Cardiac muscle cell (in vitro differentiated cells and primary cell): Measurements from ENCODE around the gene PBX4. TPM values are rescaled to one million over a fixed set of nuclear protein-coding genes. Genes with fewer than 3 reads are reported as not detected.

Source experiments
- DNase-seq, 2 donors: peaks; one replicate each; pipeline versions ENCODE4 v3.0.0 to v3.0.0-alpha.2; 2010 to 2017; ENCODE audit warnings: low read depth in 1 of 2, low spot score in 1 of 2
- H3K27ac ChIP-seq: fragments of 200-600 bp; sonication (generic); 2 replicates; pipeline ENCODE4 v1.5.1; 2016
- H3K27me3 ChIP-seq: fragments of 200-600 bp; sonication (generic); 2 replicates; pipeline ENCODE4 v1.6.0; 2016; ENCODE audit warnings: control low read depth
- H3K36me3 ChIP-seq: fragments of 200-600 bp; sonication (generic); 2 replicates; pipeline ENCODE4 v1.5.1; 2016; ENCODE audit warnings: control low read depth
- H3K4me1 ChIP-seq: fragments of 200-600 bp; sonication (generic); 2 replicates; pipeline ENCODE4 v1.8.1; 2017; ENCODE audit warnings: low read depth, mild to moderate bottlenecking, mixed run types
- H3K4me3 ChIP-seq: fragments of 200-600 bp; sonication (generic); 2 replicates; pipeline ENCODE4 v1.5.1; 2016; ENCODE audit warnings: mild to moderate bottlenecking
- H3K9me3 ChIP-seq: fragments of 200-600 bp; sonication (generic); 2 replicates; pipeline ENCODE4 v1.5.1; 2017; ENCODE audit warnings: low read depth, mild to moderate bottlenecking, control low read depth
- CTCF ChIP-seq: IDR thresholded peaks from 2 replicates; pipeline ENCODE4 v1.5.1; 2012; ENCODE audit warnings: low read depth, mild to moderate bottlenecking, low read length
- polyA plus RNA-seq: library from polyadenylated mRNA; unstranded; fragments of >200 nt; fragmentation: Nextera tagmentation; extraction: Ambion mirVana; gene quantifications from 2 replicates; pipeline ENCODE4 v1.2.1, GENCODE V29; 2016
- total RNA-seq: library from RNA; depleted of rRNA; stranded (reverse); fragments of >200 nt; gene quantifications from 2 replicates; pipeline ENCODE4 v1.2.3, GENCODE V29; 2016

Gene PBX4
- total and polyA plus RNA-seq, 2 experiments from 2014 or later, result 10.9 to 11.8 TPM

- DNase-seq, result no peak
- H3K27ac ChIP-seq, result no peak overlapping the region
- no peaks in the 10 kb centered on the region for H3K4me1 ChIP-seq
- no peak for TF ChIP-seq CTCF
- H3K27me3 ChIP-seq, result no peaks in the 10 kb centered on the region
- no peaks in the 10 kb centered on the region for H3K9me3 ChIP-seq
- H3K36me3 ChIP-seq, result peaks cover 5% of the 10 kb centered on the region
- H3K4me3 ChIP-seq, result no peak overlapping the region
Measured at GRCh38 chr19:19632661-19633060, 14.2 kb upstream of the PBX4 start.

- H3K27ac ChIP-seq, result no peak overlapping the region
- no peaks in the 10 kb centered on the region for H3K9me3 ChIP-seq
- no peaks in the 10 kb centered on the region for H3K4me1 ChIP-seq
- peaks cover 5% of the 10 kb centered on the region for H3K36me3 ChIP-seq
- H3K27me3 ChIP-seq, result no peaks in the 10 kb centered on the region
- DNase-seq, result no peak
- no peak overlapping the region for H3K4me3 ChIP-seq
- TF ChIP-seq CTCF, result no peak
Measured at GRCh38 chr19:19631346-19631745, 12.9 kb upstream of the PBX4 start.

DNA sequence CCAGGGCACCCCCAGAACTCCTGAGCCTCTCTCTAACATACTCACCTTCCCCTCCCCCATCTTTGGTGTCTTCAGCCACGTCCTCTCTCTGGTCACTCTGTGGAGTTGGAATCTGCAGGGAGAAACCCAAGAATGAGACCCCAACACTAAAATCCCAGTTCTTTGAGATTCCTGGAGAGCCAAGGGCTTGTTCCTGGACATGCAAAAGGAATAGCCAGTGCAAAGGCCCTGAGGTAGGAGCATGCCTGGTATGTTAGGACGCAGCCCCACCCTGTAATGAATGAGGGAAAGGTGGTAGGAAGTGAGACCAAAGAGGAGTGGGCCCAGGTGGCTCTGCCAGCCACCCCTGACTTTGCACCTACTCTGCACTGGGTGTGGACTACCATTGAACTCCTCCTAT lies 11.9 kb upstream of the PBX4 start:
- no peaks in the 10 kb centered on the region for H3K27me3 ChIP-seq
- peaks cover 5% of the 10 kb centered on the region for H3K36me3 ChIP-seq
- H3K4me3 ChIP-seq, result no peak overlapping the region
- DNase-seq, result no peak
- no peak overlapping the region for H3K27ac ChIP-seq
- no peaks in the 10 kb centered on the region for H3K9me3 ChIP-seq
- TF ChIP-seq CTCF, result no peak
- no peaks in the 10 kb centered on the region for H3K4me1 ChIP-seq

DNA sequence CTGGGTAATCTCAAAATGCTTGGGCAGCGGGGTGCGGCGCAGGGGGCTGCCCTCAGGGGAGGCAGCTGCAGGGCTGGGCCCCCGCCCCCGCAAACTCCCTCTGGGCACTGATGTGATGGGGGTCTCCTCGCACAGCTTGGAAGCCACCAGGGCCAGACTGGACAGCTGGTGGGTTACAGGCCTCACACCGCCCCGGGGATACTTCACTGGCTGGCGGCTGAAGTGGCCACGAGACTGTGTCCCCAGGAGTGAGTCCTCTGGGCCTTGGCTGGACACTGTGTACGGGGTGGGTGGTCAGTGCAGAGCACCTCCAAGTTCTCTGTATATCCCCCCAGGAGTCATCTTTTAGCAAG lies 11.6 kb upstream of the PBX4 start:
- H3K27me3 ChIP-seq, result no peaks in the 10 kb centered on the region
- H3K4me3 ChIP-seq, result no peak overlapping the region
- no peaks in the 10 kb centered on the region for H3K4me1 ChIP-seq
- no peaks in the 10 kb centered on the region for H3K9me3 ChIP-seq
- DNase-seq, result no peak
- TF ChIP-seq CTCF, result no peak
- peaks cover 5% of the 10 kb centered on the region for H3K36me3 ChIP-seq
- no peak overlapping the region for H3K27ac ChIP-seq

GRCh38 chr19:19628501-19629134 lies 10.1 kb upstream of the PBX4 start:
- no peak overlapping the region for H3K27ac ChIP-seq

More at GRCh38 chr19:19628501-19629134, 10.1 kb upstream of the PBX4 start:
- Histone ChIP-seq H3K9me3 (no peaks in the 10 kb centered on the region), H3K4me3 (peak overlapping the region; percentile 68), H3K4me1 (no peaks in the 10 kb centered on the region), H3K36me3 (no peaks in the 10 kb centered on the region), H3K27me3 (no peaks in the 10 kb centered on the region)
- peak; percentile 86 to 87 for DNase-seq
- no peak for TF ChIP-seq CTCF
